GM10266 (cell line): ENCODE measurements around the gene FBXL16.
"Not testable (repeated sequence)": the region's sequence is repeated elsewhere in the genome, so short reads cannot be mapped to it uniquely, and the experiment has no call there.

ENCODE experiments used
- DNase-seq: peaks from one replicate; pipeline ENCODE4 v3.0.0; 2012; ENCODE audit errors: extremely low spot score
- TF ChIP-seq, protein P1 (sequence below): IDR thresholded peaks from 2 replicates; pipeline ENCODE4 v1.5.1; 2012; ENCODE audit warnings: mild to moderate bottlenecking, low read depth; ENCODE audit not compliant: control insufficient read depth, insufficient read depth; ENCODE audit errors: missing control alignments

The FBXL16 gene

DNA sequence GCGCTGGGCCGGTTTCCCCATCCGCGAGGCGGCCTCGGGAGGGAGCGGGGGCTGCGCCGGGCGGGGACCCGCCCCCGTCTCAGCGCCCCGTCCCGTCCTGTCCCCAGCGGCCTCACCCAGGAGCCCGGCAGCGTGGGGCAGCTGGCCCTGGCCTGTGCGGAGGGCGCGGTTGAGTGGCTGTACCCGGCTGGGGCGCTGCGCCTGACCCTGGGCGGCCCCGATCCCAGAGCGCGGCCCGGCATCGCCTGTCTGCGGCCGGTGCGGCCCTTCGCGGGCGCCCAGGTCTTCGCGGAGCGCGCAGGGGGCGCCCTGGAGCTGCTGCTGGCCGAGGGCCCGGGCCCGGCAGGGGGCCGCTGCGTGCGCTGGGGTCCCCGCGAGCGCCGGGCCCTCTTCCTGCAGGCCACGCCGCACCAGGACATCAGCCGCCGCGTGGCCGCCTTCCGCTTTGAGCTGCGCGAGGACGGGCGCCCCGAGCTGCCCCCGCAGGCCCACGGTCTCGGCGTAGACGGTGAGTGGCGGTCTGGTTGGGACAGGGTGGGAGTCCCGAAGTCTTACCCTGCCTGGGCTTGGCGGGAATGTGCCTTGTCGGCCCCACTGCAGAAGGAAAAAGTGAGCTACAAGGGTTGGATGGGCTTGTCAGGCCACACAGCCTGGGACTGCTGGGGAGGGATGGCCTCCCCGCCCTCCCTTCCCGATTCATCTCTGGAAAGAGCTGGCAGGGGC is 10.0 kb upstream of the FBXL16 start:
- peak; percentile 72 for DNase-seq
- TF ChIP-seq, protein P1, sequence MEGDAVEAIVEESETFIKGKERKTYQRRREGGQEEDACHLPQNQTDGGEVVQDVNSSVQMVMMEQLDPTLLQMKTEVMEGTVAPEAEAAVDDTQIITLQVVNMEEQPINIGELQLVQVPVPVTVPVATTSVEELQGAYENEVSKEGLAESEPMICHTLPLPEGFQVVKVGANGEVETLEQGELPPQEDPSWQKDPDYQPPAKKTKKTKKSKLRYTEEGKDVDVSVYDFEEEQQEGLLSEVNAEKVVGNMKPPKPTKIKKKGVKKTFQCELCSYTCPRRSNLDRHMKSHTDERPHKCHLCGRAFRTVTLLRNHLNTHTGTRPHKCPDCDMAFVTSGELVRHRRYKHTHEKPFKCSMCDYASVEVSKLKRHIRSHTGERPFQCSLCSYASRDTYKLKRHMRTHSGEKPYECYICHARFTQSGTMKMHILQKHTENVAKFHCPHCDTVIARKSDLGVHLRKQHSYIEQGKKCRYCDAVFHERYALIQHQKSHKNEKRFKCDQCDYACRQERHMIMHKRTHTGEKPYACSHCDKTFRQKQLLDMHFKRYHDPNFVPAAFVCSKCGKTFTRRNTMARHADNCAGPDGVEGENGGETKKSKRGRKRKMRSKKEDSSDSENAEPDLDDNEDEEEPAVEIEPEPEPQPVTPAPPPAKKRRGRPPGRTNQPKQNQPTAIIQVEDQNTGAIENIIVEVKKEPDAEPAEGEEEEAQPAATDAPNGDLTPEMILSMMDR, result no peak

DNA sequence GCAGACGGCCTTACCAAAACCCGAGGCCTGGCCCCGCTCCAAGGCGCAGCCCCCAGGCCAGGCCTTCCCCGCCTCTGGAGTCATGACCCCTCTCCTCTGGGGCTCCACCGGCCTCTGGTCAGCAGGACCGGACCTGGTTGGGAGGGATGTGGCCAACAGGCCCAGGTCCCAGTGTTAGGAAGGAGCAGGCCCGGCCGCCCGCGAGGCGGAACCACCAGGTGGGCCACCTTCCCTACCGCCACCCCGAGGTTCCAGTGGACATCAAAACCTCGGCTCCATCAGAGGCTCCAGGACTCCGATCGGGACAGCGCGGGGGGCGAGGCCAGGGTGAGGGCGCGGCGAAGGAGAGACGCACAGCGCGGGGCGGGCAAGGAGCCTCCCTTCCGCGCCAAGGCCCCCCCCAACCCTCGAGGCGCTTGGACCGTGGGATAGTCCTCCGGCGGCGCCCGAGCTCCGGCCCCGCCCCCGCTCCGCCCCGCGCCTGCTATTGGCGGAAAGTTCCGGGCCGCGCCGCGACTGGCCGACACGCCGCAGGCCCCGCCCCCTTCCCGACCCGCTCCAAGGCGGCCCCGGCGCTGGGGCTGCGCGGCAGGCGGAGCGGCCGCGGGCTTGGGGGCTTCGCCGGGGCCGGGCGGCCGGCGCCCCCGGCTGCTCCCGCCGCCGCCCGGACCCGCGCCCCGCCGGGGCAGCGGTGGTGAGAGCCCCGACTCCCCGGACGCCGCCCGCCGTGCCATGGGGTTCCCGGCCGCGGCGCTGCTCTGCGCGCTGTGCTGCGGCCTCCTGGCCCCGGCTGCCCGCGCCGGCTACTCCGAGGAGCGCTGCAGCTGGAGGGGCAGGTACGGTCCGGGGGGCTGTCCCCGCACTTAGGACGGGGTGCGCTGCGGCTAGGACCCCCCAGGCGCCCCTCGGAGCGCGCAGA is 9.2 kb upstream of the FBXL16 start, which contains the start of gene METRN:
Gene METRN (plus strand): TSS at position 561 of the 919 bp plus-strand sequence. CDS start 172 bp downstream, at position 733.
- DNase-seq, result peak; percentile 98
- TF ChIP-seq, protein P1, result no peak

DNA sequence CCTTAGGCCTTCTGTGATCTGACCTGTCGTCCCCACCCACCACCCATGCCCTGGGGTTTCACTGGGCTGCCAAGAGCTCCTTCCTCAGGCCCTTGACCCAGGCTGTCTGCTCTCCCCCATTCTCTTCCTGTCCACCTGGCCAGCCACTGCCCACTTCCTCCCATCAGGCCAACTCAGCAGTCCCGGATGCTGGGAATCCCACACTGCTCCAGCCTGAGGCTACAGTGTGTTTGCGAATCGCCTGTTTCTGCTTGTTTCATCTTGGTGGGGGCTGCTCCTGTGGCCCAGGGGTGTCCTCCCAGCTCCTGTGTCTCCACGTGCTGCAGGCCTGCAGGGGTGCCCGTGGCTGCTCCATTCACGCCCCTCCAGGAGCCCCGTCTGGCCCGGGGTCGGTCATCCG is 8.5 kb upstream of the FBXL16 start:
- TF ChIP-seq, protein P1, result no peak
- no peak for DNase-seq

DNA sequence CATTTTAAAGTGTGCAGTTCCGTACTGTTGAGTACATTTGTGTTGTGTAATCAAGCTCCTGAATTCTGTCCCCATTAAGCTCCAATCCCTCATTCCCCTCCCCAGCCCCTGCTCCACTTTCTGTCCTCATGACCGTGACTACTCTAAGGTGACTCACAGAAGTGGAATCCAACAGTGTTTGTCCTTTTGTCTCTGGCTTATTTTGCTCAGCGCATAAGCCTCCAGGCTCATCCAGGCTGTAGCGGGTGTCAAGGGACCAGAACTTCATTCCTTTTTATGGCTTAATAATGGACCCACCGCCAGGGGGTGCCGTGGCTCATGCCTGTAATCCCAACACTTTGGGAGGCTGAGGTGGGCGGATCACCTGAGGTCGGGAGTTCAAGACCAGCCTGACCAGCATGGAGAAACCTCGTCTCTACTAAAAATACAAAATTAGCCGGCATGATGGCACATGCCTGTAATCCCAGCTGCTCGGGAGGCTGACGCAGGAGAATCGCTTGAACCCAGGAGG is 7.2 kb upstream of the FBXL16 start:
- TF ChIP-seq, protein P1, result peak; percentile 38
- DNase-seq, result not testable (repeated sequence)

DNA sequence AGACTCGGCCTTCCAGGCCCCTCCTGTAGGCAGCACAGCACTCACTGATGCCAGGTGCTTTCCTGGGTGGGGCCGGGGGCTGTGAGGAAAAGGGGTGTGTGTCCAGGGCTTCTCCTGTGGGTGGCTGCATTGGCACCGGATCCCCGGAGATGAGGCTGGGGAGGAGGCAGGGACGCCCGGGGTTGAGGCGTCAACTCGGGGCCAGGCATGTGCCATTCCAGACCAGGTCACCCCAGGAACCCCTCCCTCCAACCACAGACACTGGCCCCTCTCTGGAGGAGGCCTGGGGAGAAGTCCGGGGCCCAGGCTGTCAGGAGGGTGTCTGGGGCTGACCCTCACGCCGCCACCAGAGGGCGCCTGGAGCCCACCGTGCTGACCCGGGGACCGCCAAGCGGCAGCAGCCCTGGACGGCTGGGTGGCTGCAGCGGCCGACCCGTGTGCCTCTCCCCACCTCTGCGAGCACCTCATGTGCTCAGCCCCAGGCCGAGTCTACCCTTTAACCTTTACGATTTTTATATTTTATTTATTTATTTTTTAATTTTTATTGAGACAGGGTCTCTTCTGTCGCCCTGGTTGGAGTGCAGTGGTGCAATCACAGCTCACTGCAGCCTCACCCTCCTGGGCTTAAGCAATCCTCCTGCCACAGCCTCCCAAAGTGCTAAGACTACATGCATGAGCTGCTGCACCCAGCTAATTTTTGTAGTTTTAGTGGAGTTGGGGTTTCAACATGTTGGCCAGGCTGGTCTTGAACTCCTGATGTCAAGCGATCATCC is 6.1 kb upstream of the FBXL16 start:
- TF ChIP-seq, protein P1, result peak; percentile 95
- peak; percentile 95 for DNase-seq

DNA sequence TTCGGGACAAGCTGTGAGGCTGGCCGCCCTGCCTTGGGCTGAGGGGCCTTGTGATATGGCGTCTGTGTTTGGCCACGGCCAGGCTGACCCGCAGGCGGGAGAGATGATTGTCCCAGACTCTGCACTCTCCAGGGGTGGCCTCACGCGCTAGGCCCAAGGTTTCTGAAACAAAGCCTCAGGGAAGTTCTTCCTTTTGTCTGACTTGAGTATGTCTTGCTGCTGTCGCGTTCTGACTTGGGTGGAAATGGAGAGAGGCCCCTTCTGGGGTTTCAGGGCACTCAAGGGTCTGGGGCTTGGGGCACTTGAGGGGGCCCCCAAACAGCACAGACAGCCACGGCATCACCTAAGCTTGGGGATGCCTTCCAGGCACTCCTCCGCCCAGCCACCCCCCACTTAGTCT is 5.5 kb upstream of the FBXL16 start:
- TF ChIP-seq, protein P1, result no peak
- no peak for DNase-seq
